GM12891 (cell line): Measurements from ENCODE around the gene SERINC2.
"Not testable (repeated sequence)": the region's sequence is repeated elsewhere in the genome, so short reads cannot be mapped to it uniquely, and the experiment has no call there.

ENCODE experiments used
- DNase-seq: peaks from one replicate; pipeline ENCODE4 v3.0.0; 2011; ENCODE audit warnings: low spot score; ENCODE audit not compliant: insufficient read length
- FAIRE-seq: peaks from 2 replicates; lab custom pipeline; 2011; peaks lifted over from hg19 to GRCh38; lab: Jason Lieb, UNC
- PAX5 ChIP-seq: IDR thresholded peaks from 2 replicates; pipeline ENCODE4 v1.6.1; 2011; ENCODE audit warnings: low read length, moderate library complexity, mild to moderate bottlenecking; ENCODE audit not compliant: insufficient read depth, severe bottlenecking
- POLR2A ChIP-seq: IDR thresholded peaks from 2 replicates; pipeline ENCODE4 v1.6.1; 2011; ENCODE audit warnings: low read depth, low read length, control low read depth
- POLR2AphosphoS5 ChIP-seq: IDR thresholded peaks from 2 replicates; pipeline ENCODE4 v1.6.1; 2011; ENCODE audit warnings: low read depth, low read length, control low read depth
- POU2F2 ChIP-seq: IDR thresholded peaks from 2 replicates; pipeline ENCODE4 v1.6.1; 2011; ENCODE audit warnings: low read depth, mild to moderate bottlenecking, control low read depth, low read length, moderate library complexity
- SPI1 ChIP-seq: IDR thresholded peaks from 2 replicates; pipeline ENCODE4 v1.6.1; 2011; ENCODE audit warnings: low read depth, low read length, control low read depth
- TAF1 ChIP-seq: IDR thresholded peaks from 2 replicates; pipeline ENCODE4 v1.6.1; 2011; ENCODE audit warnings: low read depth, low read length, control low read depth

SERINC2 gene

GRCh38 chr1:31382379-31382989 is 30.5 kb upstream of the SERINC2 start:
- DNase-seq (no peak), FAIRE-seq (no peak)
- no peak for TF ChIP-seq SPI1
- no peak for TF ChIP-seq POLR2AphosphoS5
- TF ChIP-seq TAF1 = no peak
- no peak for TF ChIP-seq PAX5
- TF ChIP-seq POU2F2 = no peak
- no peak for TF ChIP-seq POLR2A

GRCh38 chr1:31383967-31384366 is 29.0 kb upstream of the SERINC2 start:
- TF ChIP-seq SPI1 (no peak), PAX5 (no peak), POLR2AphosphoS5 (no peak), TAF1 (no peak), POLR2A (no peak)
- DNase-seq = no peak
- FAIRE-seq = no peak

- FAIRE-seq, DNase-seq: not testable (repeated sequence)
These were observed 26.3 kb upstream of the SERINC2 start for GRCh38 chr1:31386576-31387243.

GRCh38 chr1:31387612-31388011 is 25.4 kb upstream of the SERINC2 start:
- FAIRE-seq = no peak
- no peak for DNase-seq
- TF ChIP-seq SPI1 = no peak
- TF ChIP-seq TAF1 = no peak
- TF ChIP-seq POLR2A = no peak
- no peak for TF ChIP-seq POU2F2
- no peak for TF ChIP-seq PAX5
- no peak for TF ChIP-seq POLR2AphosphoS5

- TF ChIP-seq SPI1 (no peak), TAF1 (no peak), POLR2AphosphoS5 (no peak), PAX5 (no peak), POLR2A (no peak), POU2F2 (no peak)
- FAIRE-seq (no peak), DNase-seq (no peak)
These were observed 23.4 kb upstream of the SERINC2 start for GRCh38 chr1:31389616-31390015.

GRCh38 chr1:31390071-31390470 is 22.9 kb upstream of the SERINC2 start:
- FAIRE-seq (no peak), DNase-seq (no peak)
- no peak for TF ChIP-seq POU2F2
- no peak for TF ChIP-seq PAX5
- TF ChIP-seq SPI1 = no peak
- no peak for TF ChIP-seq TAF1
- no peak for TF ChIP-seq POLR2AphosphoS5
- no peak for TF ChIP-seq POLR2A

GRCh38 chr1:31393463-31393862 is 19.6 kb upstream of the SERINC2 start:
- DNase-seq (no peak), FAIRE-seq (no peak)
- TF ChIP-seq POU2F2 (no peak), TAF1 (no peak), POLR2A (no peak), PAX5 (no peak), SPI1 (no peak), POLR2AphosphoS5 (no peak)

- TF ChIP-seq PAX5 = no peak
- TF ChIP-seq SPI1 = no peak
- no peak for TF ChIP-seq POLR2A
- TF ChIP-seq POU2F2 = no peak
- TF ChIP-seq TAF1 = no peak
- DNase-seq = peak; percentile 74
- peak; percentile 82 for FAIRE-seq
These were observed 18.3 kb upstream of the SERINC2 start for GRCh38 chr1:31394584-31395193.

GRCh38 chr1:31396633-31397351 is 16.2 kb upstream of the SERINC2 start:
- no peak for DNase-seq
- no peak for TF ChIP-seq POLR2A
- TF ChIP-seq POU2F2 = no peak
- TF ChIP-seq POLR2AphosphoS5 = no peak
- no peak for TF ChIP-seq TAF1
- TF ChIP-seq PAX5 = no peak
- no peak for TF ChIP-seq SPI1
- no peak for FAIRE-seq
